Stomach (tissue), 4 donors: ENCODE measurements around the gene TAF15.

Source experiments
- POLR2A ChIP-seq, 4 donors: fragments of 450-650 bp; IDR thresholded peaks; one replicate each; pipeline ENCODE4 v1.6.1; 2016; ENCODE audit warnings: antibody characterized with exemption in 4 of 4, control low read depth in 2 of 4, mild to moderate bottlenecking in 1 of 4, moderate library complexity in 1 of 4
- POLR2AphosphoS5 ChIP-seq, 3 donors: sonication (generic); formaldehyde crosslinking; IDR thresholded peaks; one replicate each; pipeline ENCODE4 v1.6.1; 2016; ENCODE audit warnings: antibody characterized with exemption in 3 of 3
- TF ChIP-seq, protein P1 (sequence below), 7 experiments: fragments of 450-650 bp in 4 of 7; fragments of 200-600 bp in 3 of 7; sonication (generic) in 3 of 7; IDR thresholded peaks; one replicate each; pipeline ENCODE4 v1.5.1; 2016 to 2019; ENCODE audit warnings: antibody characterized with exemption in 7 of 7, control low read depth in 2 of 7, mild to moderate bottlenecking in 1 of 7

GRCh38 chr17:35765756-35766488 is 43.4 kb upstream of the TAF15 start:
- TF ChIP-seq, protein P1, sequence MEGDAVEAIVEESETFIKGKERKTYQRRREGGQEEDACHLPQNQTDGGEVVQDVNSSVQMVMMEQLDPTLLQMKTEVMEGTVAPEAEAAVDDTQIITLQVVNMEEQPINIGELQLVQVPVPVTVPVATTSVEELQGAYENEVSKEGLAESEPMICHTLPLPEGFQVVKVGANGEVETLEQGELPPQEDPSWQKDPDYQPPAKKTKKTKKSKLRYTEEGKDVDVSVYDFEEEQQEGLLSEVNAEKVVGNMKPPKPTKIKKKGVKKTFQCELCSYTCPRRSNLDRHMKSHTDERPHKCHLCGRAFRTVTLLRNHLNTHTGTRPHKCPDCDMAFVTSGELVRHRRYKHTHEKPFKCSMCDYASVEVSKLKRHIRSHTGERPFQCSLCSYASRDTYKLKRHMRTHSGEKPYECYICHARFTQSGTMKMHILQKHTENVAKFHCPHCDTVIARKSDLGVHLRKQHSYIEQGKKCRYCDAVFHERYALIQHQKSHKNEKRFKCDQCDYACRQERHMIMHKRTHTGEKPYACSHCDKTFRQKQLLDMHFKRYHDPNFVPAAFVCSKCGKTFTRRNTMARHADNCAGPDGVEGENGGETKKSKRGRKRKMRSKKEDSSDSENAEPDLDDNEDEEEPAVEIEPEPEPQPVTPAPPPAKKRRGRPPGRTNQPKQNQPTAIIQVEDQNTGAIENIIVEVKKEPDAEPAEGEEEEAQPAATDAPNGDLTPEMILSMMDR (IDR thresholded peaks at IDR 0.05), result no peak
- no peak for TF ChIP-seq POLR2A (IDR thresholded peaks at IDR 0.05)
- TF ChIP-seq POLR2AphosphoS5 (IDR thresholded peaks at IDR 0.05), result no peak
